ENCODE measurements around the gene HIP1. TPM values are rescaled to one million over a fixed set of nuclear protein-coding genes. Genes with fewer than 3 reads are reported as not detected.
A peak's percentile ranks its signal among the peaks of the same experiment; 100 is the strongest.

HIP1 gene
- total RNA-seq, 1 donor from 2014 or later = 30.9 TPM

GRCh38 chr7:75704928-75705327 is 33.8 kb downstream of the HIP1 start:
- H3K9me3 Mint-ChIP-seq = peaks cover 13% of the 10 kb centered on the region
- no peak overlapping the region for H3K4me3 Mint-ChIP-seq

DNA sequence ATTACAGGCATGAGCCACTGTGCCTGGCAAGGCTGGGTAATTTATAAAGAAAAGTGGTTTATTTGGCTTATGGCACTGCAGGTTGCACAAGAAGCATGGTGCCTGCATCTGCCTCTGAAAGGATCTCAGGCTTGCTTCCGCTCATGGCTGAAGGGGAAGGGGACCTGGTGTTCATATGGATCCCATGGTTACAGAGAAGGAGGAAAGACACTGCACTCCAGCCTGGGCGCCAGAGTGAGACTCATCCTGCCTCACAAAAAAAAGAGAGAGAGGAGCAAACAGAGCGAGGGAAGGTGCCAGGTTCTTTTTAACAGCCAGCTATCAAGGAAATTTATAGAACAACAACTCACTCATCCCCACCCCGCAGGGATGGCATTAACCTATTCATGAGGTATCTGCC is 36.2 kb downstream of the HIP1 start:
- Mint-ChIP-seq H3K9me3 (no peaks in the 10 kb centered on the region), H3K27me3 (ENCODE audit: low read depth) (no peaks in the 10 kb centered on the region), H3K27ac (no peak overlapping the region), H3K4me1 (no peaks in the 10 kb centered on the region), H3K36me3 (no peaks in the 10 kb centered on the region), H3K4me3 (no peak overlapping the region)
- no peak for DNase-seq (ENCODE audit: low spot score in 2 of 2, unreplicated experiment in 2 of 2)
- no peak for TF ChIP-seq CTCF (IDR thresholded peaks at IDR 0.05; ENCODE audit: unreplicated experiment)

More at GRCh38 chr7:75704928-75705327, 33.8 kb downstream of the HIP1 start:
- Mint-ChIP-seq H3K36me3 (peaks cover 8% of the 10 kb centered on the region), H3K27ac (peak overlapping the region; percentile 5), H3K27me3 (ENCODE audit: low read depth) (no peaks in the 10 kb centered on the region), H3K4me1 (no peaks in the 10 kb centered on the region)
- no peak for DNase-seq (ENCODE audit: low spot score in 2 of 2, unreplicated experiment in 2 of 2)
- TF ChIP-seq CTCF (IDR thresholded peaks at IDR 0.05; ENCODE audit: unreplicated experiment) = no peak

DNA sequence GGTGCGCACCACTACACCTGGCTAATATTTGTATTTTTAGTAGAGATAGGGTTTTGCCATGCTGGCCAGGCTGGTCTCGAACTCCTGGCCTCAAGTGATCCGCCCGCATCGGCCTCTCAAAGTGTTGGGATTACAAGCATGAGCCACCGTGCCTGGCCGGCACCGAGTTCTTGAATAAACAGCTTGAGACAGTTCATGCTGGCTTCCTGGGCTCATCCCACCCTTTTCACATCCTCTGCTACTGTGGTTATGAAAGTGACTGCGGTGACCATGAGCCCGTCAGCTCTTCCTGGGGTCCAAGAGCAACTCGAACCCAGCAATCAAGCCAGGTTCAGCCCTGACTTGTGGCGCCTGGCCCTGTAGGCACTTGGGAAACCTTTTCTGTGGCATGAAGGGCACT is 38.7 kb downstream of the HIP1 start:
- no peak for DNase-seq (ENCODE audit: low spot score in 2 of 2, unreplicated experiment in 2 of 2)
- no peaks in the 10 kb centered on the region for H3K27me3 Mint-ChIP-seq (ENCODE audit: low read depth)
- H3K4me1 Mint-ChIP-seq = peaks cover 2% of the 10 kb centered on the region
- no peaks in the 10 kb centered on the region for H3K9me3 Mint-ChIP-seq
- no peak overlapping the region for H3K27ac Mint-ChIP-seq
- no peak for TF ChIP-seq CTCF (IDR thresholded peaks at IDR 0.05; ENCODE audit: unreplicated experiment)
- no peaks in the 10 kb centered on the region for H3K36me3 Mint-ChIP-seq
- no peak overlapping the region for H3K4me3 Mint-ChIP-seq

- H3K4me1 Mint-ChIP-seq = peaks cover 2% of the 10 kb centered on the region
- no peaks in the 10 kb centered on the region for H3K9me3 Mint-ChIP-seq
- H3K4me3 Mint-ChIP-seq = no peak overlapping the region
These were observed 40.4 kb downstream of the HIP1 start for GRCh38 chr7:75698358-75698757.

GRCh38 chr7:75696263-75697037 is 42.3 kb downstream of the HIP1 start:
- no peak overlapping the region for H3K4me3 Mint-ChIP-seq
- H3K27ac Mint-ChIP-seq = no peak overlapping the region
- H3K4me1 Mint-ChIP-seq = peaks cover 2% of the 10 kb centered on the region
- H3K9me3 Mint-ChIP-seq = no peaks in the 10 kb centered on the region
- H3K27me3 Mint-ChIP-seq (ENCODE audit: low read depth) = no peaks in the 10 kb centered on the region
- DNase-seq (ENCODE audit: low spot score in 2 of 2, unreplicated experiment in 2 of 2) = no peak
- TF ChIP-seq CTCF (IDR thresholded peaks at IDR 0.05; ENCODE audit: unreplicated experiment) = no peak
- H3K36me3 Mint-ChIP-seq = no peaks in the 10 kb centered on the region

More at GRCh38 chr7:75698358-75698757, 40.4 kb downstream of the HIP1 start:
- no peak for DNase-seq (ENCODE audit: low spot score in 2 of 2, unreplicated experiment in 2 of 2)
- TF ChIP-seq CTCF (IDR thresholded peaks at IDR 0.05; ENCODE audit: unreplicated experiment) = no peak
- no peak overlapping the region for H3K27ac Mint-ChIP-seq
- H3K36me3 Mint-ChIP-seq = no peaks in the 10 kb centered on the region
- no peaks in the 10 kb centered on the region for H3K27me3 Mint-ChIP-seq (ENCODE audit: low read depth)
